ENCODE measurements around the gene TRIM10.
"Not testable (repeated sequence)": the region's sequence is repeated elsewhere in the genome, so short reads cannot be mapped to it uniquely, and the experiment has no call there.

The TRIM10 gene

DNA sequence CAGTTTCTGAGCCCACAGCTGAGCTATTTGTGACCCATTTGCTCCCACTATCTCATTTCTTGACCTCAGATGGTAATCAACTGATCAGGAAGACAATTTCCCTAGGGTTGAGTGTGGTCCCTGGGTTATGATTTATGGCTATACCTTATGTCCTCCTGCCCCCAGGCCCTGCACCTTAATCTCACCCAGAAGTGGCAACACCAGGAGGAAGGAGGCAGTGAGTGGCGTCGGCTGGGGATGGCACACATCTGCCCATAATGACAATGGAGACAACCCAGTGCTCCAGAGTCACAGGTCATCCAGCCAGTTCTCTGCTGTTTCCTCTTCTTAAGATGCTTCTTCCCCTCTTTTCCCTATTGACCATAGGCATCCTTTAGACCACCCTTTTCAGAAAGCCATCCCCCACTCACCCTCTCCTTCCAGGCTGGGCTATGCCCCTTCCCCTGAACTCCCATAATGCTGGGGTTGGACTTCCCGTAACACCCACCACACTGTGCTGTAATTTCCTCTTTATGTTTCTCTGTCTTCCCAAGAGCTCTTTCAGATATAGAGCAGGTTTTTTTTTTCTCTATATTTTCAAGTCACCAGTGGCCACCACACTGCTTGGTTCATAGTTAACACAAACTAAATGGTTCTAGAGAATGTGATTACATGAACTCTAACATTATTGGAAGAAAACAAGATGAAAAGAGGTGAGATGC is 8.0 kb downstream of the TRIM10 start:
- no peak for DNase-seq

DNA sequence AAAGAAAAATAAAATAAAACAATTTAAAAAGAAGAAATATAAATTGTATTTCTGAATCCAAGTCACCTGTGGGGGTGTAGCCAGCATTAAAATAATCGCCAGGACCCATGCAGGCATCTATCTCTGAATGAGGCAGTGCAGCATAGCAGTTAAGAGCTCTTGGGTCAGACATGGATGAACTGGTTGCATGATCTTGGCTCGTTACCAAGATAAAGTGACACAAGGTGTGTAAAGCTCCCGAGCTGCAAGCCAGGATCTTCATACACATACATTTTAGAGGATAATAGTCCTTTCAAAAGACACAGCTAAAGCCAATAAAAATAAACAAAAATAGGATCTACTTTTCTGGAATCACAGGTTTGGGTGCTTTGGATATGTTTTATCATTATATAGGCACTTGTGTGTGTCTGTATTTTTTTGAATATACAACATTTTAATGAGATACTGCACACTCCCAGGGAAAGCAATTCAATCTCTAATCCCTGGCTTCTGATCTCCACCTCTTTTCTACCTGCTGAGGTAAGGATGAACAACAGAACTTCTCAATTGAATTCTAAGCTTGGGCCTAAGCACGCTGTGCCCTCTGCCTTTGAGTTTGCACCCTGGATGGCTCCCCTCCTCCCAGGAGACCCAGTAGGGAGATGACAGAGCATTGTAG is 8.9 kb downstream of the TRIM10 start:
- no peak for DNase-seq

DNA sequence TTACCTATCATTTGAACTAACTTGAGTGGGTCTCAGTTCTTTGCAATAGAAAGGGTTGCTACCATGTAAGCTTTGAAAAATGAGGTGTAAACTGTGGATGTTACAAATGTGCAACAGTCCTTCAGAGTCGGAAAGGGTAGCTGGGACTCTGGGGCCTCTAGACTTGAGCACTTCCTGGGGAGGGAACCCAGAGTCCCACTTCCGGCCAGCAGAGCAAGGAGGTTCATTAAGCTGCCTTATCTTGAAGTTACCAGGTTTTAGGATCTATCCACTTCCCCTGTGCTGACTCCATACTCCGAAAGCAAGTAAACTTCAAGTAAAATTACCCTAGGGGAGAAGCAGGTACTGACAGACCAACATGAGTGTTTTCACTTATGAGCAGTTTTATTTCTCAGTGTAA is 9.4 kb downstream of the TRIM10 start:
- no peak for DNase-seq

DNA sequence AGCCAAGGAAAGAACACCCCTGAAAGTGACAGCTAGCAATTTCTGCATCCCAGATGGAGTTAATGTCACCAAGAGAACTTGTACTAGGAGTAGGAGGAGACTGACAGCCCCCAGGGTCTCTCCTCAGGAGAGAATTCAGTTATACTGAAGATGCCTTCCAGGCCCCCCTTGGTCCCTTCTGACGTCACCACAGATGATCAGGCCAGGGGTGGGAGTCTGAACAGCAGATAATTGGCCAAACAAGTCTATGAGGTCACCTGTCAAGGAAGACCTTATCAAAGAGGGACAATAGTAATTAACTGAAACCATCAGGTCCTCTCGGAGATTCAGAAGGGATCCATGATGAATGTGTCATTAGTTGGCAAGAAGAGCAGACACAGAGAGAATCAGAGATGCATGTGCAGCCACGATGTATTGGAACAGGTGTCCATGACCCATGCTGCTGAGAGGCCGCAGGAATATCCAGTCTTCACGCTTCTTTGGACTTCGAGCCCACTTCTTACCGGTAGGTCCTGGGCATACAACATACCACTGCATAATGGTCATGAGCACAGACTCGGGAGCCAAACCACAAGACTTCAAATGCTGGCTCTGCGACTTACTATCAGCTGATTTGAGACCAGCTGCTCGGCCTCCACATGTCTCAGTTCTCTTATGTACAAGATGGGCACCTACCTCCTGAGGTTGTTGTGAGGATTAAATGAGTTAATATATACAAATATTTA is 10.2 kb downstream of the TRIM10 start:
- no peak for DNase-seq

DNA sequence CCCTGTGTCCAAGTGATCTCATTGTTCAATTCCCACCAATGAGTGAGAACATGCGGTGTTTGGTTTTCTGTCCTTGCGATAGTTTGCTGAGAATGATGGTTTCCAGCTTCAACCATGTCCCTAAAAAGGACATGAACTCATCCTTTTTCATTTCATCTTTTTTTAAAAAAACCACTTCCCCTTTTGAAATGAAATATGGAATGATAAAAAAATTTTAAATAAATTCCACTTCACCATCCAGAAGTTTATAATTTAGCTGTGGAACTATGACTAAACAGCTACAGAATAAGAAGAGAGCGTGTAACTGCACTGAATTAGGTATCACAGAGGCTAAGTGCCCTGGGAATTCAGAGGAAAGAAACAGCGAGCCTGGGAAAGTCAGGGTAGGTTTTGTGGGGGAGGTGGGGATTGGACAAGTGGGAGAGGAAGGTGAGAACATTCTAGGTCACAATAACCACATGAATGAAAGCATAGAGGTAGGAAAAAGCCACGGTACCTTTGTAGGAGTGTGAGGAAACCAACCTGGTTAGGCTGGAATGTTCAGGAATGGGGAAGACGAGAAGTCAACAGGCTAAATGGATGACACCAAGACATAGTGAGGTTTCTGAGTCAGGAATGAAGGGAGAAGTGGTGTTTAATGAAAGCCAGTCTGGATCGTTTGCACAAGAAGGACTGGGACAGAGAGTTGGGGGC is 11.0 kb downstream of the TRIM10 start:
- DNase-seq, result no peak

DNA sequence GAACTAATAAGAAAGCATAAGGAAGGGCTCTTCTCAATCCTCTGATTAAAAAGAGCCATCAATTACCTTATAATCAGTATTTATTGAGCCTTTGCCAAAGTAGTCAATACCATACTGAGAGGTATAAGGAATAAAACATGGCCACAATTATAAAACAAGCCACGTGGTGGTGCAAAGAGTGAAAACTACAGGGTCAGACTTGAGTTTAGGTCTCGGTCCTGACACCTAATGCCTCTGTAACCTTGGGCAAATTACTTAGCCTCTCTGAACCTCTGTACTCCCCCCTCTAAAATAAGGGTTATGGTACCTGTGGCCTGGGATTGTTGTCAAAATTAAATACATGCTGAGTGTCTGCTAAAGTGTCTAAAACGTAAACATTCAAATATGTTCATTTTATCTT is 11.8 kb downstream of the TRIM10 start:
- no peak for DNase-seq

DNA sequence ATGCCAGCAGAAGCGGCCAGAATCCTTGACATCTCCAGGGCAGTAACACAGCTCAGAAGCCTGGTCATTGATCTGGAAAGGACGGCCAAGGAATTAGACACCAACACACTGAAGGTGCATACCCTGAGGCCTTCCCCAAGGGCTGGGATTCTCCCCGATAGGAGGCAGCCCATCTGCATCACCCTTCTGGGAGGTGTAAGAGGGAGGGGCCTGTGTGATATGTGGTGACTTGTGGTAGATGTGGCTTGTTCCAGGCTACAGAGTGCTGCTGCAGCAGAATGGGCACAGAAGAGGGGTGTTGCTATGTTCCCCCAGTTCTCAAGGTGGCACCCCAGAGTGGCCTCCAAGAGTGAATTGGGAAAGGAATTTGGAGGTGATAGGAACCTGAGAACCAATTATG is 13.9 kb downstream of the TRIM10 start:
- no peak for DNase-seq

DNA sequence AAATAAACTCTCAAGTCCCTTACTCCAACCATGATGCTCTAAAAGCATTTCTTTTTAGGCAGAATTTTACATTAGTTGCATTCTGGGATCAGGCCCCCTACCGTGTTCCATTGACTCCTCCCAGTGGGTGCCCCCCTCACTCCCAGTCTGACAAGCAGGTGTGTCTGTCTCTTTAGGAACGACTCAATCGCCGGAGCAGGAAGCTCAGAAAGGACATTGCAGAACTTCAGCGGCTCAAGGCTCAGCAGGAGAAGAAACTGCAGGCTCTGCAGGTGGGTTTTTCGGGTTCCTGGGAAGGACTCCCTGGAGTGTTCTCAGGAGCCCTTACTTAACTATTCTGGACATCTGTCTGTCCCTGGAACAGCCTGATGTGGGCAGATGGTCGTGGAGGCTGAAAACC is 15.2 kb downstream of the TRIM10 start:
- no peak for DNase-seq

DNA sequence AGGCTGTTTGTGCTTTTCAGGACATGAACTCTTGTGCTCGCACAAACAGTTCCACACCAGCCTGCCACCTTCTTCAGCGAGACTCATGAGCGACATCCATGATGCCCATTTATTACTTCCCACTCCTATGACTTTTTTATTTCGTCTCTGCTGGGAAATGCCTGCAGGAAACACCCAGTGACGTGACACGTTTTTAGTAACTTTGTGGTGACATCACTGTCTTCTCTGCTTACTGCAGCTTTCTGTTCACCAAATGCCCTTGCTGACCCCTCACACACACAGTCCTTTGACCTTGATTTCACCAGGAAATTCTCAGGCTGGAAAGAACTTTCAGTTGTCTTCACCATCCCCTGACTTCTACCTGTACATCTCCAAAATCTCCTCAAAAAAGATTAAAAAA is 16.2 kb downstream of the TRIM10 start:
- no peak for DNase-seq

DNA sequence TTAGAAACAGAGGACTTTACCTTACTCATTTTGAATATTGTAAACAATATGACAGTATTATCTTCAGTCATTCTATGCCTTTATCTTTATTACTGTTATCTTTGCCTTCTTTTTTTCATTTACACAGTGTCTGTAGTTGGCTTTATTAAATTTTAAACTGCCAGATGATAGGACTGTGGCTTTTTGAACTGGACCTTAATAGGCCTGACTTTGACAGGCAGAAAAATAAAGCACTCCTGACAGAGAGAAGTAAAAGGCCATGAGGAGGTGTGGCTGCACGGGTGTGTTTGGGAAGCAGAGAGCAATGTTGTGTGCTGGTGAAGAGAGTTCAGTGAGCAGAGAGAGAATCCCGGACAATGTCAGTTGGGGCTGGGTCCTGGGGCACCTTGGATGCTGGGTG is 17.2 kb downstream of the TRIM10 start:
- no peak for DNase-seq

DNA sequence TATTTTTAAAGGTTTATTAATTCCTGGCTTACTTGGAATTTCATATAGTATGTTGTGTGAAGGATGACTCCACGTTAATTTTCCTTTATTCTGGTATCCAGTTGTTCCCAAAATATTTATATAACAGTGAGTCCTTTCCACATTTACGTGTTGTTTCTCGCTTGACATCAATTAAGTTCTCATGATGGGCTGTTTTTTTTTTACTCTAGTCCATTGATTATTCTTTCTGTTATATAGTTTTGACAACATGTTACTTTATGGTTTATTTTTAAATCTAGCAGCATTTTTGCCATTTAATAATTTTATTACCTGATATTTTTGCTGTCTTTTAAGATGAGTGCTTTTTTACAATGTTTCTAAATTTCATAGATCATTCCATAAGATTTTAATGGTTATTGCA is 18.3 kb downstream of the TRIM10 start:
- DNase-seq, result no peak

DNA sequence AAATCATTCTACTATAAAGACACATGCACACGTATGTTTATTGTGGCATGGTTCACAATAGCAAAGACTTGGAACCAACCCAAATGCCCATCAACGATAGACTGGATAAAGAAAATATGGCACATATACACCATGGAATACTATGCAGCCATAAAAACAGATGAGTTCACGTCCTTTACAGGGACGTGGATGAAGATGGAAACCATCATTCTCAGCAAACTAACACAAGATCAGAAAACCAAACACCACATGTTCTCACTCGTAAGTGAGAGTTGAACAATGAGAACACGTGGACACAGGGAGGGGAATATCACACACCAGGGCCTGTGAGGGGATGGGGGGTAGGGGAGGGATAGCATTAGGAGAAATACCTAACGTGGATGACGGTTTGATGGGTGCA is 20.8 kb downstream of the TRIM10 start:
- DNase-seq, result not testable (repeated sequence)

DNA sequence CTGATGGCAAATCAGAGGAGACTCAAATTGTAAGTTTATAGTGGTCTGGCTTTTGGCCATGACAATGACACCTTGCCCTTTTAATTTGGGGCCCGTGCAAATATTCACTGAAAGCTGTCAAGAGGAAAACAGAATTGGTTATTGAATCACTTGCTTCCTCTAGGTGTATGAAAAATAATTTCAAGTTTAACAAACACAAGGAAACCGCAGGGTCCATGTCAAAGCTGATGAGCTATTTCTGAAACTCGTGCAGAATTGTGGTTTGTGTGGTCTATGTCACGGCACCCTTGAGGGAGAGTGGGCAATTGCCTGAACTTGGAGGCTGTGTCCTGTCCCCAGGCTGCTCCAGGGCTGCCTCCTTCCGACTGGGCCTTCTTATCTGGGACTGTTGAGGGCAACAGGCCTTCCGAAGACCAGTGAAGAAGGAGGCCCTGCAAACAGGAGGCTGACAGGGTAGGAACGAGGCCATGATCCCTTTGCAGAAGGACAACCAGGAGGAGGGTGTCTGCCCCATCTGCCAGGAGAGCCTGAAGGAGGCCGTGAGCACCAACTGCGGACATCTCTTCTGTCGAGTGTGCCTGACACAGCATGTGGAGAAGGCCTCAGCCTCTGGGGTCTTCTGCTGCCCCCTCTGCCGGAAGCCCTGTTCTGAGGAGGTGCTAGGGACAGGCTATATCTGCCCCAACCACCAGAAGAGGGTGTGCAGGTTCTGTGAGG is 24.3 kb downstream of the TRIM10 start:
- no peak for DNase-seq

DNA sequence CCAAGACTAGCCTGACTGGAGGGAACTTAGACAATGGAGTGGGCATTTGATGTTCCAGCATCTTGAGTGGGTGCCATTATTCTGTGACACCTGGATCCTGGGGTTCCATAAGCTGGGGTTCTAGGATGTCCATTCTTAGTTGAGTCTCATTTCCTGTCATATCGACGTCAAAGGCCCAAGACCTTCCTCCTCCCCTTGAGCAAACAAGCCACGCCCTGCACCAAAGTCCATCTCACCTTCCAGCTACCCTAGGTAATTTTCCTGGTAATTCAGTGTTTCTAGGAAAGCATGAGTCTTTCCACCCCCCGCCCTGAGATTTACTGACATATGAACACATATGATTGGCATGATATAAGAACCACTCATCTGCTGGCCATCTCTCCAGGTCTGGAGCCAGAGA is 25.3 kb downstream of the TRIM10 start, which contains the start of gene TRIM40:
TSS of gene TRIM40 (plus strand) at position 384 of the 400 bp plus-strand sequence. CDS start 897 bp downstream, outside the sequence.
- DNase-seq, result no peak

DNA sequence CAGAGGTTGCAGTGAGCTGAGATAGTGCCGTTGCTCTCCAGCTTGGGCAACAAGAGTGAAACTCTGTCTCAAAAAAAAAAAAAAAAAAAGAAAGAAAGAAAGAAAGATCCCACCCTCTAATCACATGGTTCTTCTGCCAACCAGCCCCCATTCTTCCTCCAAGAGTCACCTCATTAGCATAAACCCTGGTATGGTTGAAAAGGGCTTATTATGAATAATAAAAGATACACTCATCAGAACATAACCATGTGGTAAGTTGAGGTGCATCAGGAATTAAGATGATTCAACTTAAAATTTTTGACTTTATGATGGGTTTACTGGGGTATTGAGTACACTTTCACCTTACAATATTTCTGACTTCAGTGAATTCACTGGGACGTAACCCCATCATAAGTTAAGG is 25.9 kb downstream of the TRIM10 start:
- DNase-seq, result no peak

DNA sequence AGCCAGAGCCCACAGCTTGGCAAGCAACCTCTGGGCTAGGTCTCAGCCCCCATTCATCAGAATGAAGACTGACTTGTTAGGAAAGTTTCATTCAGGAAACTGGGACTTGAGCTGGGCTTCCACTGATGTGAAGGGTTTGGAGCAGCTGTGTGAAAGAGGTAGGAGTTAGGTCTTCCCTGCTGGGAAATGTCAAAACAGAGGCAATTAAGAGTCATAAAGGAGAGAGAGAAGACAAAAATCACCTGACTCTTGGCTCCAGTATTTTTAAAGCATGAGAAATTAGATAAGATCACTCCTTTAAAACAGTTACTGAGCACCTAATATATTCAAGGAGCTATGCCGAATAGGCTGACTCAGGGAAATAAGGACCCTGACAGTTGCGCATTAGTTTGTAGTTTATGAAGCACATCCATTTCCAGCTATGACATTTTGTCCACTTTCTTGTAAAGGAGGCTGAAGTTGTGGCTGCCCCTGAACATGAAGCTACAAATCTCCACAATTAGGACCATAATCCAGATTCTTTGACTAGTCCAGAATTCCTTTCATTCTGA is 29.0 kb downstream of the TRIM10 start:
- no peak for DNase-seq

DNA sequence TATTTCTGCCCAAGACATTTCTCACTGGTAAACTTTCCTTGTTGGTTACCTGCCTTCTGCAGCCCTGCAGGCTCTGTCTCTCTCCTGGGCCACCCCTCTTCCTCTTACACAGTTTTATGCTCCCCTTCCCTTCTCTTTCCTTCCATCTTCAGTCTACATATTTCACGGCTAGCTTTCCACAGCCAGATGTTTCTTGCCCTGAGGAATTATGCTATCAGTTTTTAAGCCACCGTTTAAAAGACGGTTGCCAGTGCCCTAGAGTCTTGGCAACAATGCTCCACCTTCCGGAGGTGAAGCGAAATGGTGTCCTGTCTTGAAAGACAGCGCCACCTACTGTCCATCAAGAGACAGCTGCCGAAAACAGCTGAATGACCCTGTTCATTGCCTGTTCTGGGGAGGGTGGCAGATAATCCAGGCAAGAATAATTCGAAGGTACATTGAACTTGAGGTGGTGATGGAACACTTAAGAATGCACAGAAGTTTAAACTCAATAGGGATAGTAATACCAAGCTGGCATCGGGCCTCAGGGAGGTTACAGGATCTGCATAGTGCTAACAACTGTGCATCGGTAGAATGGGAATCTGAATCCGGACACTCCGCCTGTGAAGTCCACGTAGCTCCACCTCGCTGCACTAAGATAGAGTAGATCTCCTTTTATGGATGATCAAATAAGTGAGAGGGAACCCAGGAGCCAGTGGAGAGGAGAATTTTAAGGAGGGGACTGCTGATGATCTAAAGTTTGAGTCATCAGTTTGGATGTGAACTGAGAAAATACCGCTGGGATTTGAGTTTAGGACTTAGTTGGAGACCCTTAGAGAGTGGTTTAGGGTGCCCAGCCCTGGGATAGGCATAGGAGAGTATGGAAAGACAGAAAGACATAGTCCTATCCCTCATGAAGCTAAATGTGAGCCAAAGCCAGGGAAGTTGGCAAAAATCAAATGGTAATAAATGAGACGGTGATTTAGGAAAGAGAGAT is 29.8 kb downstream of the TRIM10 start:
- peak; percentile 69 for DNase-seq

DNA sequence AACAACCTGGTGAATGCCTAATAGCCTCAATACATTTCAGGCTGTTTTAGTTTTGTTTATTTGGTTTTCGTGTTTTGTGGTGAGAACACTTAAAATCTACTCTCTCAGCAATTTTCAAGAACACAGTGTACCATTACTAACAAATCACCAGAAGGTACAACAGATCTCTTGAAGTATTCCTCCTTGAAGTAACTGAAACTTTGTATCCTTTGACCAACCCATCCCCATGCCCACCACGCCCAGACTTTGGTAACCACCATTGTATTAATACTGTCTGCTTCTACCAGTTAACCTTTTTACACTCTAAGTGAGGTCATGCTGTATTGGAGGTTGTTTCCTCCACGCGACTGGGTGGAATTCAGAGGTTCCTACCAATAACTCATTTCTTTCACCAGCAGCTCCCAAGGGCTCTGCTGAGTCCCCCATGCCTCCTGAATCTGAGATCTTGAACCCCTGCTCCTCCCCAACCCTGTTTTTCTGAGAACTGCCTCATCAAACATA is 30.8 kb downstream of the TRIM10 start:
- no peak for DNase-seq

DNA sequence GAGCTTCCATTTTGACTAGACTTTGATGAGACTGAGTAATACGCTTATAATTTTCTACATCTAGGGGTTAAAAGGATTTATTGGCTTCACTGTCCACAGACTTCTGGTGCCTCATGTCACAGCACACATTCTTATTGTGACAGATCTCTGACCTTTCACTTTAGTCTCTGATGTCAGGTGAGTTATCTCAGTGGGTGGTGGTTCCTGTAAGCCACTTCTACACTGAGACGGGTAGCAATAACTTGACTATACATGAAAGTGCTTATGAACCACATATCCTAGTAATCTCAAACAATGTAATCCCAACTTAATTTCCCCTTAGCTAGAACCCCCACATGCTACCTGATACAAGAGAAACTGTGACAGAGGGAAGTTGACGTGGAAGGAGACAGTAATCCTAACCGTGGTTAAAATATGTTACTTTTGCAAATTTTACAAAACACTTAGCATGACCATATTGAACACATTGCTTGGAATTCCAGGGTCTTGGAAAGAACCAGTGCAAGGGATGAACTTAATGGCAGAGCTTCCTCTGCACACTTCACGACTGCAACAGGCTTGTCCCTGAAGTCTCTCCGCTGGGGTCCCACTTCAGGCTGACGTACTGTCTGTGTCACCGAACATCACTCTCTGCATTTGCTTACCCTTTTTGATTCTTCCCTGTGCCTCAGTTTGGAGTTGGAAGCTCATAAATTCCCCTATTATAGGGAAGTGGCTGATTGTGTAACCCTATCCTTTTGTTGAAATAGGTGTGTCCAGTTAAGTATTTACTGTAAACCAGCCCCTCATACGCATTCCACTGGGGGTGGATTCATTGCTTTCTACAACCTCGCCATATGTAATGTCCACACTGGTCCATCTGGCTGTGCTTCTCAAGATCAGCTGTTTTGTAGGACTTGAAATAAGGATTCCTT is 31.5 kb downstream of the TRIM10 start:
- no peak for DNase-seq

Data from stimulated activated naive CD4-positive, alpha-beta T cell treated with Interleukin-2 at 50 U/mL for 16 hours (primary cell).